Measurements from ENCODE around the gene GTF3C5.

The GTF3C5 gene

GRCh38 chr9:133103183-133103986 lies 72.6 kb downstream of the GTF3C5 start:
- Histone ChIP-seq H3K9me2 (replicated peaks; ENCODE audit: low read depth, low read length) (no peaks in the 10 kb centered on the region), H2AFZ (ENCODE audit: low read length) (no peak overlapping the region), H3K4me3 (ENCODE audit: low read length, poor library complexity, severe bottlenecking) (no peak overlapping the region), H3K27me3 (ENCODE audit: insufficient read depth, low read length, poor library complexity, severe bottlenecking) (no peaks in the 10 kb centered on the region), H3K36me3 (ENCODE audit: insufficient read depth, low read length) (peaks cover 93% of the 10 kb centered on the region; the same call in 1 of the 2 replicates), H3K4me2 (ENCODE audit: low read depth, low read length, poor library complexity, severe bottlenecking) (no peak overlapping the region), H3F3A (ENCODE audit: low read depth) (no peaks in the 10 kb centered on the region), H3K4me1 (ENCODE audit: insufficient read depth, low read length, poor library complexity, severe bottlenecking) (no peaks in the 10 kb centered on the region), H4K20me1 (ENCODE audit: insufficient read depth, low read length, poor library complexity, severe bottlenecking) (no peaks in the 10 kb centered on the region), H3K9ac (ENCODE audit: low read depth, low read length, poor library complexity, severe bottlenecking) (no peak overlapping the region), H3K9me3 (ENCODE audit: insufficient read depth, low read depth, low read length) (no peaks in the 10 kb centered on the region), H3K79me2 (ENCODE audit: insufficient read depth, low read length) (no peaks in the 10 kb centered on the region)
- TF ChIP-seq, protein P1, sequence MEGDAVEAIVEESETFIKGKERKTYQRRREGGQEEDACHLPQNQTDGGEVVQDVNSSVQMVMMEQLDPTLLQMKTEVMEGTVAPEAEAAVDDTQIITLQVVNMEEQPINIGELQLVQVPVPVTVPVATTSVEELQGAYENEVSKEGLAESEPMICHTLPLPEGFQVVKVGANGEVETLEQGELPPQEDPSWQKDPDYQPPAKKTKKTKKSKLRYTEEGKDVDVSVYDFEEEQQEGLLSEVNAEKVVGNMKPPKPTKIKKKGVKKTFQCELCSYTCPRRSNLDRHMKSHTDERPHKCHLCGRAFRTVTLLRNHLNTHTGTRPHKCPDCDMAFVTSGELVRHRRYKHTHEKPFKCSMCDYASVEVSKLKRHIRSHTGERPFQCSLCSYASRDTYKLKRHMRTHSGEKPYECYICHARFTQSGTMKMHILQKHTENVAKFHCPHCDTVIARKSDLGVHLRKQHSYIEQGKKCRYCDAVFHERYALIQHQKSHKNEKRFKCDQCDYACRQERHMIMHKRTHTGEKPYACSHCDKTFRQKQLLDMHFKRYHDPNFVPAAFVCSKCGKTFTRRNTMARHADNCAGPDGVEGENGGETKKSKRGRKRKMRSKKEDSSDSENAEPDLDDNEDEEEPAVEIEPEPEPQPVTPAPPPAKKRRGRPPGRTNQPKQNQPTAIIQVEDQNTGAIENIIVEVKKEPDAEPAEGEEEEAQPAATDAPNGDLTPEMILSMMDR (conservative IDR thresholded peaks at IDR 0.05; ENCODE audit: low read length), result peak; percentile 97
- TF ChIP-seq EZH2phosphoT487 (IDR thresholded peaks at IDR 0.05; ENCODE audit: borderline replicate concordance), result no peak

DNA sequence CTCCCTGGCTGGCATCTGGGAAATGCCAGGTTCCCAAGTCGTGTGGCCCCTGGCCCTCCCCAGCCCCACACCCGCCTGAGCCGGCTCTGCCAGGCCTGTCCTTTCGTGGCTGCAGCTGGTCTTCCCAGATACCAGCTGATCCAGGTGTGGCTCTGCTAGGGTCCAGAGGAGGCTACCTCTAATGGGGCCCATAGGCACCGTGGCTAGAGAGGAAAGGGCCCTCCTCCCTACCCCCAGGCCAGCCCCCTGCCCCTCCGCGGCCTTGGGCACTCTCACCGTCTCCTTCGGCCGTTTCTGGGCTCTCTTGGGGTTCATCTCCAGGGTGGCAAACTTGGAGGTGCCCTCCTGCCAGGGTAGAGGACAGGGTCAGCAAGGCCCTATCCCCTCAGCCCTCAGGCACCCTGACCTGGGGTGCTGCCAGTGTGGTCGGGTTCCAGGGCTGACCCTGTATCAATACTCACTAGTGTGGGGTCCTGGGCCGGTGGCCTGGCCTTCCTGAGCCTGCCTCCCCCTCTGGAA lies 73.2 kb downstream of the GTF3C5 start:
- Histone ChIP-seq H3K9ac (ENCODE audit: low read depth, low read length, poor library complexity, severe bottlenecking) (no peak overlapping the region), H3K4me3 (ENCODE audit: low read length, poor library complexity, severe bottlenecking) (no peak overlapping the region), H3K27me3 (ENCODE audit: insufficient read depth, low read length, poor library complexity, severe bottlenecking) (no peaks in the 10 kb centered on the region), H3K4me2 (ENCODE audit: low read depth, low read length, poor library complexity, severe bottlenecking) (no peak overlapping the region), H3K9me2 (replicated peaks; ENCODE audit: low read depth, low read length) (no peaks in the 10 kb centered on the region), H3K4me1 (ENCODE audit: insufficient read depth, low read length, poor library complexity, severe bottlenecking) (no peaks in the 10 kb centered on the region), H3K36me3 (ENCODE audit: insufficient read depth, low read length) (peaks cover 93% of the 10 kb centered on the region; the same call in 1 of the 2 replicates), H4K20me1 (ENCODE audit: insufficient read depth, low read length, poor library complexity, severe bottlenecking) (no peaks in the 10 kb centered on the region), H3K79me2 (ENCODE audit: insufficient read depth, low read length) (no peaks in the 10 kb centered on the region), H3F3A (ENCODE audit: low read depth) (no peaks in the 10 kb centered on the region), H3K9me3 (ENCODE audit: insufficient read depth, low read depth, low read length) (no peaks in the 10 kb centered on the region), H2AFZ (ENCODE audit: low read length) (no peak overlapping the region)
- TF ChIP-seq, protein P1 (conservative IDR thresholded peaks at IDR 0.05; ENCODE audit: low read length), result no peak
- no peak for TF ChIP-seq EZH2phosphoT487 (IDR thresholded peaks at IDR 0.05; ENCODE audit: borderline replicate concordance)

DNA sequence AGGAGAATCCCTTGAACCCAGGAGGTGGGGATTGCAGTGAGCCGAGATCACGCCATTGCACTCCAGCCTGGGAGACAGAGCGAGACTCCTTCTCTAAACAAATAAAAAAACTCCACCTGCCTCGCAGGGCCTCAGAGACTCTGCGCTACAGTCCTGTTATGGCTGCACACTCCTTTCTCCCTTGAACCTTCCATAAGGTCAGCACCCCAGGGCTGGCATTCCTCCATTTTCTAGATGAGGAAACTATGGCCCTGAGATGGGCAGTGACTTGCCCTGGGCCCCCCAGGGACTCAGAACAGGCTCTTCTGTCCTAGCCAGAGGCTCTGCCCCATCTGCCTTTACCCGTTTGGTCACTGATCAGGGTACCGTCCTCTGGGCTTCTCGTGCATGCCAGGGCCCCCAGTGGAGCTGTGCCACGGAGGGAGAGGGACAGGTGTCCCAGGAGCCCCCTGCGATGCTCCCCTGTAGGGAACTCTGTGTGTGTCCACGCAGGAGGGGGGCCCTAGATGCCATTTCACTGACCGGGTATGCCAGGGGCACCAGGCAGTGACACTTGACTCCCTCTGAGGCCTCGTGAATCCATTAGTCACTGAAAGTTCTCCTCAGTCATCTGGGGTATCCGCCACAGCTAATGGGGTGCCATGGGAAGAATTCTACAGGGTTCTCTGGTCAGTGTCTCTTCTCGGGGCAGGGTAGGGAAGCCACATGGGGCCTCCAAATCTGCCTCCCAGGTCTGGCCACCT lies 74.1 kb downstream of the GTF3C5 start:
- Histone ChIP-seq H3K36me3 (ENCODE audit: insufficient read depth, low read length) (peaks cover 95% of the 10 kb centered on the region; the same call in 1 of the 2 replicates), H3K9me2 (replicated peaks; ENCODE audit: low read depth, low read length) (no peaks in the 10 kb centered on the region), H3K4me2 (ENCODE audit: low read depth, low read length, poor library complexity, severe bottlenecking) (no peak overlapping the region), H2AFZ (ENCODE audit: low read length) (no peak overlapping the region), H3F3A (ENCODE audit: low read depth) (no peaks in the 10 kb centered on the region), H3K4me3 (ENCODE audit: low read length, poor library complexity, severe bottlenecking) (no peak overlapping the region), H4K20me1 (ENCODE audit: insufficient read depth, low read length, poor library complexity, severe bottlenecking) (no peaks in the 10 kb centered on the region), H3K4me1 (ENCODE audit: insufficient read depth, low read length, poor library complexity, severe bottlenecking) (no peaks in the 10 kb centered on the region), H3K9me3 (ENCODE audit: insufficient read depth, low read depth, low read length) (no peaks in the 10 kb centered on the region), H3K27me3 (ENCODE audit: insufficient read depth, low read length, poor library complexity, severe bottlenecking) (no peaks in the 10 kb centered on the region), H3K79me2 (ENCODE audit: insufficient read depth, low read length) (no peaks in the 10 kb centered on the region), H3K9ac (ENCODE audit: low read depth, low read length, poor library complexity, severe bottlenecking) (no peak overlapping the region)
- no peak for TF ChIP-seq EZH2phosphoT487 (IDR thresholded peaks at IDR 0.05; ENCODE audit: borderline replicate concordance)
- TF ChIP-seq, protein P1 (conservative IDR thresholded peaks at IDR 0.05; ENCODE audit: low read length), result no peak

Measured in Loucy (cell line).